CD4-positive, alpha-beta T cell treated with Interleukin-15 for 1 hour (primary cell): ENCODE data around the gene KDM4B.

ENCODE experiments used
- DNase-seq: peaks from one replicate; pipeline ENCODE4 v3.0.0-alpha.2; 2020

The KDM4B gene

DNA sequence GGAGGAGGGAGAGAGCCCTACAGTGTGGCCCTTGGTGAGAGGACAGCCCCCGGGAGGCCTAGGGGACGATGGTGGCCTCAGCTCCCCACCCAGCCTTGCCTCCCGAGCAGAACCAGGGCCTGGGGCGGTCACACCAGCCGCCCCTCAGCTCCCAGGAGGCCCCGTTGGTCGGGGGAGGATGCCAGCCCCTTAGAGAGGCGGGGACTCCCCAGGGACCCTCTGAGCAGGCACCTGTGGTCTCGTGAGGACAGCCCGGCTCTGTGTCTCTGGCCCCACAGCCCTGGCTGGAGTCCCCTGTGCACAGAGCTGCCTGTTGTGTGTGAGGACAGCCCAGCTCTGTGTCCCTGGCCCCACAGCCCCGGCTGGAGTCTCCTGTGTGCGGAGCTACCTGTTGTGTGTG, 158.8 kb downstream of the KDM4B start:
- peak; percentile 78 for DNase-seq

DNA sequence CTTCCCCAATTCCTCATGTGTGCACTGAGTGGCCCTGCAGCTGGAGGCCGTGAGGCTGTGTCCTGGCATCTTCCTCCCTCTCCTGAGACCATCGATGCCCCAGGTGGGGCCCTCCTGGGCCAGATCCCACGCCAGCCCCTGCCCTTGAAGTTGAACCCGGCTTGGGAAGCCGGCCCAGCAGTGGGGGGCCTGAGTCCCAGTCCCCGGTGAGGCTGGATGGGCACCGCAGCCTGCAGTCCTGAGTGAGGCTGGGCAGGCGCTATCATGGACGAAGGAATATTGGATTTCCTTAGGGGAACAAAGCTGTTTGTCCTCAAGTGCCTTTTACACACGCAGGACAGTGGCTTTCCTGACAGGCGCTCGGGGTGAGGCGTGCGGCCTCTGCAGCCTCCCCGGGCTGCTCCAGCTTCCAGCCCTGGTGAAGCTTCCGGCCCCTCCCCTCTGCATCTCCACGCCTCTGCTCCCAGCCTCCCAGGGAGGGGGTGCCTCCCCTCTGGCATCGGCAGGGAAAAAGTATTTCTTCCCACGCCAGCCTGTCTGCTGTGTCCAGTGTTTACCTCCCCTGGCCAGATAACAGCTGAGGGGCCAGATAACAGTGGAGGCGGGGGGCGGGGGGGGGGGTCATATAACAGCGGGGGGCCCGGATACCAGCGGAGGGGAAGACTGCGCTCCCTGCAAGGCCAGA, 159.5 kb downstream of the KDM4B start:
- no peak for DNase-seq

DNA sequence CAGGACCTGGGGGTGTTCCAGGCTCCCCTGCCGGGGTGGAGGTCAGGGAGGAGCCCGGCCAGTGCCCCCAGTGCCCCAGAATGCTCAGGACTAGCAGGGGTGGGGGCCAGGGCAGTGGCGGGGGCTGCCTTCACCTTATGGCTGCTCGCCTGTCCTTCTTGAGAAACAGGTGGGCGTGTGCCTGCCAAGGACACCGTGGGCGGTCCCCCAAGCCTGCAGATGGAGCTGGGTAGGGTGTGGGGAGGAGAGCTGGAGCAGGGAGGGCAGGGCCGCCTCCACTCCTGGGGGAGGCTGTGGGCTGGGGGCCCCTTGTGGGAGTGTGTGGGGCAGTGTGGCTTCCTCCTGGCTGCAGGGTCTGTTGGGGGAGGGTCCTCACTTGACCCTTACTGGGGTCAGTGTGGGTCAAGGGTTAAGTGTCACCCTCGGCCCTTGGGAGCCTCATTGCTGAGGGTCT, 160.1 kb downstream of the KDM4B start:
- no peak for DNase-seq

DNA sequence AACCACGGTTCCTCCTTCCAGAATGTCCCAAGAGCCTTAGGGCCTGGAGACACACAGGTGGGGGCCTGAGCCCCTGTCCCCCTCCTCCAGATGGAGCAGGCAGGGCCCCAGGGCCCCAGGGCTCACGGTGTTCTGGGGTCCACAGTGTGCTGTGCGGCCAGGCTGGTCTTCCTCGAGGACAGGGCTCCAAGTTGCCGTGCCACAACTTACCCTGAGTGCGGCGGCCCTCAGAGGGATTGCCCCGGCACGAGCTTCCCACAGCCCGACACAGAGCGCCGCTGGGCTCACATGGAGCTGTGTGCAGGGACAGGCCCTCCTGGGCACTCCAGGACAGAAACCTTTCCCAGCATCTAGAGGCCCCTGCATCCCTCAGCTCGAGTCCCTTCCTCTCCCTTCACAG, 160.8 kb downstream of the KDM4B start:
- no peak for DNase-seq

DNA sequence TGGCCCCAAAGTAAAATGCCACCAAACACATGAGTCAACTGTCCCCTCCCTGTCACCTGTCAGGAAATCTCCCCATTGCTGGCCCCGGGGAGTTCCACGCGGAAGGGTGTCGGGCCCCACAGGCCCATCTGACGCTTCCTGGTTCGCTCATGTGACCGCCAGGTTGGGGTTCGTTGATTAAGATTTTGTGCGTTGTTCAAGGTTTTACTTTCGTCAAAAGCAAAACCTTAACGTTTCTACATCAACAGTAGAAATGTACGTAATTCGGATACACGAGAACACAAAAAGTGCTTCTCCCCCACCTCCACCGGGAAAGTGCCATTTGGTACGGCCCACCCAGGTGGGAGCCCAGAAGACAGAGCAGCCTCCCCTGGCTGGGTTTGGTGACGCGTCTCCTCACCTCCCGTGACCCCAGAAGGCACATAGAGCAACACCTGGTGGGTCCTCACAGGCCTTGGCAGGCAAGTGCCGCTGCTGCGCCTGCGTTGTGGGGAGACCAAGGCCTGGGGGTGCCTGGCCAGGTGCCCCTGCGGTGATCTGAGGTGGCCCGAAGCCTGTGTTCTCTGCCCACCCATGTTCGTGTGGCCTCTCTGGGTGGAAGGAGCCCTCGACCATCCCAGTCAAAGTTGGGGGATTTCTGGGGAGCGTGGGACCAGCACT, 161.6 kb downstream of the KDM4B start:
- peak; percentile 92 for DNase-seq

DNA sequence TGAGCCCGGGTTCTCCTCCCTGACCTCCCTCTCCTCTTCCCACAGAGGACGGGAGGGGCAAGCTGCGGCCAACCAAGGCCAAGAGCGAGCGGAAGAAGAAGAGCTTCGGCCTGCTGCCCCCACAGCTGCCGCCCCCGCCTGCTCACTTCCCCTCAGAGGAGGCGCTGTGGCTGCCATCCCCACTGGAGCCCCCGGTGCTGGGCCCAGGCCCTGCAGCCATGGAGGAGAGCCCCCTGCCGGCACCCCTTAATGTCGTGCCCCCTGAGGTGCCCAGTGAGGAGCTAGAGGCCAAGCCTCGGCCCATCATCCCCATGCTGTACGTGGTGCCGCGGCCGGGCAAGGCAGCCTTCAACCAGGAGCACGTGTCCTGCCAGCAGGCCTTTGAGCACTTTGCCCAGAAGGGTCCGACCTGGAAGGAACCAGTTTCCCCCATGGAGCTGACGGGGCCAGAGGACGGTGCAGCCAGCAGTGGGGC, 162.2 kb downstream of the KDM4B start:
- DNase-seq, result peak; percentile 71

- peak; percentile 78 for DNase-seq
These were observed 162.7 kb downstream of the KDM4B start for GRCh38 chr19:5131506-5132205.

GRCh38 chr19:5132206-5132560, 163.3 kb downstream of the KDM4B start:
- no peak for DNase-seq

DNA sequence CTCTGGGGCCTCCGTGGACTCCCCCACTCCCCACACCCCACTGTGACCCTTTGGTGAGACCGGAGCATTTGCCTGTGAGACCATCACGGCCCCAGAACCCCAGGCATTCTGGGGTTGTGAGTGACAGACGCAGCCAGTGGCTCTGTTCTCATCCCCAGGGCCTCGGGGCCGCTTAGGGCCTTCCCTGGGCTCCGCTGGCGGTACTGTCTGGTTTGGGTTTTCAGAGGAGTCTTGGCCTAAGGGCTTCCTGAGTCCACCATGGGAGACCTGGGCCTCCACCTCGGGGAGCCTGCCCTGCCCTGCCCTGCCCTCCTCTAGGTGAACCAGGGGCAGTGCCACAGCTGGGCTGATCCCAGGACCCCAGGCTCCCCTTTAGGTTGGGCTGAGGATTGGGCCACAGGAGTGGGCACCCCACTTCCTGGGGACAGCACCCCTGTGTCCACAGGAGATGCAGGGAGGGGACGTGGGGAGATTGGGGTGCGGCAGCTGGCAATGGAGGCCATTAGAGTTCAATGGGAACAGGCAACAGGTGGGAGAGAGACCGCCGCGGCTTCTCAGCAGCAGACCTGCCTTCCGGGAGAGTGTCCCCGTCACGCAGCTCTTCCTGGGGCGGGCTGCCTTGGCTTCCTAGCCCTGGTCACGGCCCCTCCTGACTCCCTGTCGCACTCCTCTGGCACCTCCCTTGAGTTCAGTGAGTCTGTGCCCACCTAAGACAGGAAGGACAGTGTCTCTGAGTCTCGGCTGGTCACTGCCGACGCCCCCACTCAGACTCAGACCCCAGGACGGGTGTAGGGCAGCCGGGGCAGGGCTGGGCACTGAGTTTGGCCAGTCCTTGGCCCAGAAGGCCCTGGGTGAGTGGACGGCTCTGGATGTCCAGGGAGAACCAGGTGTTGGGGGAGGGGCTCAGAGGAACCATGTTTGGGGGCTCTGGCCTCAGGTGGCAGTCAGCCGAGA, 164.1 kb downstream of the KDM4B start:
- no peak for DNase-seq

DNA sequence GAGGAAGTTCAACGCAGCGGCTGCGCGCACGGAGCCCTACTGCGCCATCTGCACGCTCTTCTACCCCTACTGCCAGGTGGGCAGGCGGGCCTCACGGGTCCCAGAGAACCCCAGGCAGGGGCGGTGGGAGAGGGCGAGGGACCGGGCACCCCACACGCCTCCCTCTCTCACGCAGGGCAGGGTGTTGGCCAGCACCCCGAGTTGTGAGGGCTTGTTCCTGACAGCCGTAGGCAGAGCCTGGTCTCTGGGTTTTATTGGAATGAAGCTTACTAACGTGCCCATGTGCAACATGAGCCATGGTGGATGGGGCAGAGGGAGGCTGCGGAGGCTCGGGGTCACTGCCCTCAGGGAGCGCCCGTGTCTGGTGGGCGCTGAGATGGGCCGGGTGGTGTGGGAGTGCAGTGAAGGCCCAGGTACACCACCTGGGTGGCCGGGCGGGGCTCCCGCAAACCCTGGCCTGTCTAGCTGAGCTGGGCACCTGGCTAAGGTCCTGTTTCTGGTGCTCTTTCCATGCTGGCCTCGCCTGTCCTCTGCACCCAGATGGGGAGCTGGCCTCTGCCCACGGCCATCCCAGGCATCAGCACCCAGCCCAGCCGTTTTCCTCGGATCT, 165.2 kb downstream of the KDM4B start:
- no peak for DNase-seq

- no peak for DNase-seq
These were observed 165.8 kb downstream of the KDM4B start for GRCh38 chr19:5134691-5135090.

DNA sequence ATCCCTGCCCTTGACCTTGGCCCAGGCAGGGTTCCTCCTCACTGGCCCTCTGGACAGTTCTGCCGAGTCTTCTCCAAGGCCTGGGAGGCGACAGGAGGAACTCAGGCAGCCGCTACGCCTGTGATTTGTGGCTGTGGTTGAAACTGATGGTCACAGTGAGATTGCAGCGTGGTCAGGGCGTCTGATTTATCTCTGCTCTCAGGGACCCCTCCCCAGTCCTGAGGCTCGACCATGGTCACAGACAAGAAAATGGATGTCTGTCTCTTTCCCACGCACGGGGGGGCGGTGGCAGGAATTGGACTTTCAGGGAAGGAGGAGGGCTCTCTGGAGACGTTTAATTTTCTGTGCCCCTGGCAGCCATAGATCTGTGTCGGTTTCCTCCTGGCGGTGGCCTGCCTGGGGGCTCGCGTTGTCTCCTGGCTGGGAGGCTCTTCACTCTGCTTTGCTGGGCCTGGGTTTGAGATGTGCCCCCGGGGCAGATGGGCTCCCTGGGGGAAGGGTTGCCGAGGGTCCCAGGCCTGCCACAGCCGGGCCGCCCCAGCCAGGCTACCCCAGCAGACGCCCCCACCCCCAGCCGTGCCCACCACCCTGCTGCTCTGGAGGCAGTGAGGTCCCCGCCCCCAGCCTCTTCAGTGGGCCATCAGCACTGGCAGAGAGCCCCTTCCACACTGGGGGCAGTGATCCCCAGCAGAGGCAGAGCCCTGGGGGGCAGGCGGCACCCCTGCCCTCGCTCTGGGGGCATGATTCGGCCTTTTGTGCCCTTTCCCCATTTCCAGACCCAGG, 167.4 kb downstream of the KDM4B start:
- no peak for DNase-seq

GRCh38 chr19:5137114-5137513, 168.2 kb downstream of the KDM4B start:
- no peak for DNase-seq

DNA sequence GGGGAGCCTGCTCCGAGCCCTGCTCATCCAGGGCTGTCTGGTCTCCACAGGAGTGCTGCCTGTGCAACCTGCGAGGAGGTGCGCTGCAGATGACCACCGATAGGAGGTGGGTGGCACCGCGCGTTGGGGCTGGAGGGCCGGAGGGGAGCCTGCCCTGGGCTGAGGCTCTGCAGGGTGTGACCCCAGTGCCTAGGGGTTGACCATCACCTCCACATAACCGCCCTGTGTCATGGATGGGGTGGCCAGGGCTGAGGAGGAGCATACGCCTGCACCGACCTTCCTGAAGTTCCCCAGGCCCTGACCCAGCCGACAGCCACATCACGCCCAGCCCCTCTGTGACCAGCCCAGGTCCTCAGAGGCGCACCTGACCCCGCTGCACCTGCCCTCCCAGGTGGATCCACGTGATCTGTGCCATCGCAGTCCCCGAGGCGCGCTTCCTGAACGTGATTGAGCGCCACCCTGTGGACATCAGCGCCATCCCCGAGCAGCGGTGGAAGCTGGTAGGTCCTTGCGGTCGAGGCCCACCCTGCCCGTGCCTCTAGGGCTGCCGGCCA, 168.7 kb downstream of the KDM4B start:
- DNase-seq, result no peak

- DNase-seq, result peak; percentile 81
These were observed 170.0 kb downstream of the KDM4B start for GRCh38 chr19:5138606-5139582.

- no peak for DNase-seq
These were observed 170.8 kb downstream of the KDM4B start for GRCh38 chr19:5139583-5140325.

- DNase-seq, result no peak
These were observed 172.4 kb downstream of the KDM4B start for GRCh38 chr19:5141129-5141849.
